ENCODE results near the gene LRATD1.

The LRATD1 gene

DNA sequence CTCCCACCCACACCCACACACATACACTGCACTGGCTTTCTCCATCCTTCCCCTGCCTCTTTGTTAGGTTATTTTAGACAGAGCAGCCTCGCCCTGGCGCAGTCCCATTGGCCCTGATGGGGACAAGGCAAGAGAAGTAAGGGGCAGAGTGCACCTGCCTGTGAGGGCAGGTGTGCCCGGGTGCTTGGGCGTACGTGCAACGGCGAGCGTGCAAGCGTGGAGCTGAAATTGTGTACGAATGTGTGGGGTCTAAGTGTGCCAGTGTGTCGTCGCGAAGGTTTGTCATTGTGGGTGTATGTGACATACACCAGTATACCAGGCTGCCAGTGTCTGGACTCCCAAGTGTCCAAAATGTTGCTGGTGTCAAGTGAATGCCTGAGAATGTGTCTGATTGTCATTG, 544 bp downstream of the LRATD1 start:
- in situ Hi-C loops (cut with MboI; ENCODE audit: low sequenced_read_pairs) = no loop called here

DNA sequence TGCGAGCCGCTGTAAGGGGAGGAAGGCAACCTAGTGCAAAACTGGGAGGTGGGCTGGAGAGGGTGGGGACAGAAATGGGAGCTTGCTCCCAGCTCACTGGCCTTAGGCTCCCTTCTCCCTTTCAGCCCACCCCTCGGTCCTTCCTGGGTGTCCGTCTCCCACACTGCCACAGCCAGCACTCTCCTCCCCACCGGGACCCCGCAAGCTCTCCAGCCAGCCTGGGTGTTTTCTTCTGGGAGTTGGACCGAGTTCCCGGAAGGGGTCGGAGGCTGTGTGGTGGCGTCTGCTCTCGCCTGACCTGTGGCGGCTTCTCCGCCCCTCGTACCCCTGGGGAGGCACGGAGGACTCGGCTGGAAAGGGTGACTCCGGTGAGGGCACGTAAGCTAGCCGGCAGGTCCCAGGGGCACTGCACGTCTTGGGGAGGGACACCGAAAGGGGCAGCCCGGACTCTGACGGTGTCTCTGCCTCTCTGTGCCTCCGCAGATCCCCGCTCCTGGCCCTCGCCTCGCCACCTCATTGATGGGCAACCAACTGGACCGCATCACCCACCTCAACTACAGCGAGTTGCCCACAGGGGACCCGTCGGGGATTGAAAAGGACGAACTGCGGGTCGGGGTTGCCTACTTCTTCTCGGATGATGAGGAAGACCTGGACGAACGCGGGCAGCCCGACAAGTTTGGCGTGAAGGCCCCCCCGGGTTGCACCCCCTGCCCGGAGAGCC, 1.1 kb downstream of the LRATD1 start:
- in situ Hi-C loops (cut with MboI; ENCODE audit: low sequenced_read_pairs) = no loop called here

DNA sequence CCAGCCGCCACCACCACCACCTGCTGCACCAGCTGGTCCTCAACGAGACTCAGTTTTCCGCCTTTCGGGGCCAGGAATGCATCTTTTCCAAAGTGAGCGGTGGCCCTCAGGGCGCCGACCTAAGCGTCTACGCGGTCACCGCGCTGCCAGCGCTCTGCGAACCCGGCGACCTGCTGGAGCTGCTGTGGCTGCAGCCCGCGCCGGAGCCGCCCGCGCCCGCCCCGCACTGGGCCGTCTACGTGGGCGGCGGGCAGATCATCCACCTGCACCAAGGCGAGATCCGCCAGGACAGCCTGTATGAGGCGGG, 1.6 kb downstream of the LRATD1 start:
- in situ Hi-C loops (cut with MboI; ENCODE audit: low sequenced_read_pairs) = no loop called here

DNA sequence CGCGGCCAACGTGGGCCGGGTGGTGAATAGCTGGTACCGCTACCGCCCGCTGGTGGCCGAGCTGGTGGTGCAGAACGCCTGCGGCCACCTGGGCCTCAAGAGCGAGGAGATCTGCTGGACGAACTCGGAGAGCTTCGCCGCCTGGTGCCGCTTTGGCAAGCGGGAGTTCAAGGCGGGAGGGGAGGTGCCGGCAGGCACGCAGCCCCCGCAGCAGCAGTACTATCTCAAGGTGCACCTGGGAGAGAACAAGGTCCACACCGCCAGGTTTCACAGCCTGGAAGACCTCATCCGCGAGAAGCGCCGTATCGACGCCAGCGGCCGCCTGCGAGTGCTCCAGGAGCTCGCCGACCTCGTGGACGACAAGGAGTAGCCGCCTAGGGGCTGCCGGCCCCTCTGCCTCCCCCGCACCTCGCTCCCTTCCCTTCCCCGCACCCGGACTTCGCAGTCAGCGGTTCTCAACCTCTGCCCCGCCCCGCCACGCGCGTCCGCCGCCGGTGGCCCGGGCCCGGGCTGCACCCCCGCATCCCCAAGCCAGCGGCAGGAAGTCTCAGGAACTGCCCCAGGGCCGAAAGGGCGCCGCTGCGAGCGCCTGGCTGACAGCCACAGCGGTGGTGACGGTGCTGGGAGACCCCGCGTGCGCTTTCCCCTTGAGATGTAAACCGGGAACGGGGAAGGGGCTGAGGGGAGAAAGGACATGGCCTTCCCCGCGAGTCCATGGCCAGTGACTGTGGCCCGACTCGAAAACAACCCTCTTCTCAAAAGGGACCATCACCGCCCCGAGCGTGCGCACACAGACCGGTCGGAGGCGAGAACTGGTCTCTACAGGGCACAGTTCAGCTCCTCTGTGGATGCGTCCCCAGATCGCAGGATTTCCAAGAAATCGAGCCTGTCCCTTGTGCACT, 2.2 kb downstream of the LRATD1 start:
- in situ Hi-C loops (cut with MboI; ENCODE audit: low sequenced_read_pairs) = no loop called here

GRCh38 chr2:14635391-14635871, 2.9 kb downstream of the LRATD1 start:
- in situ Hi-C loops (cut with MboI; ENCODE audit: low sequenced_read_pairs) = no loop called here

DNA sequence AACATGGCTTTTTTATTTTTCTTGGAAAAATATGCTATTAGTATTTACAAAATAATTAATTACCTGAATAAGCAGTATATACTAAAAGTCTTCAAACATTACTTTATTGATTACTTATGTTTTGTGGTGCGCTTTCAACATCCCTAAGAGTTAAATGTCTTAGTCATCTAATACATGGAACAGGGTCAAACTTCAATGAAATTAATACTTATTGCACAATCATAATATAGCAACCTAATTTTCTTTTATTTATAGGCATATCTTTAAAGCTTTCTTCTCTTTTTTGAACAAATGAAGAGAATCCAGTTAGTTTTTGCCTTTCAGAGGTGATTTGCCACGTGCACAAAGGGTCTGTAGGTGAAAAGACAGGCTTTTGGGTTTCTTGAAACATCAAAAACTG, 6.0 kb downstream of the LRATD1 start:
- in situ Hi-C loops (cut with MboI; ENCODE audit: low sequenced_read_pairs) = no loop called here

DNA sequence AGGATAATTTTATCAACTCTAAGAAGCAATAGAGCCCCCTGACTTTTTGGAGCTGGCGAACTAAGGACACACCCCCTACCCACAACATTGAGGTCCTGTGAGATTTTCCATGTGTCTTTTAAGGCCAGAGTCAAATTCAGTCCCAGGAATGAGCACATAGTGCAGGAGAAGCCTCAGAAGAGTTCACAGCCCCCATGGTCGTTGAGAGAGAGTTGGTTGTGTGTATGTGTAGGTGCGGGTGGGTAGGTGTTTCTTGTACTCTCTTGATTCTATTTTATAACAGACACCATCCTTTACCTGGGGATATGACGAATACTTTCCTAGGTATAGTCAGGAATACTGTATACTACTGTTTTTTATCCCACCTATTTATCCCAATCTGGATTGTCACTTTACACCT, 8.6 kb downstream of the LRATD1 start:
- in situ Hi-C loops (cut with MboI; ENCODE audit: low sequenced_read_pairs) = no loop called here

DNA sequence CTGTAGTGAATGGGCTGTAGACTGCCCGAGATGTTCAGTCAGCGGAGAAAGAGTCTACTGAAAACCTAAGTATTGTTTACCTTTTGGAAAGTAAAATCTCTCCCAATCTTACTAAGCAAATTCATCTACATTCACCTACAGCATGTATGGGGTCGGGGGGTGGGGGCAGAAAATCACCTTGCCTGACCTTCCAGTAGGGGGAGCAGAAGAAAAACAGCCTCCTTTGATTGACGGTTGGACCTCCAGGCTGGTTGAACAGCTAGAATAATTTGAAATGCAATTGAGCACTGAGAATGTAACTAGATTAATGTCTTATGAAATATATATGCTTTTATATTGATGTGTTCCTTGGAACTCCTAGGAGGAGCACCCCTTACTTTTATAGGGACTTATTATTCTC, 10.0 kb downstream of the LRATD1 start:
- in situ Hi-C loops (cut with MboI; ENCODE audit: low sequenced_read_pairs) = no loop called here

DNA sequence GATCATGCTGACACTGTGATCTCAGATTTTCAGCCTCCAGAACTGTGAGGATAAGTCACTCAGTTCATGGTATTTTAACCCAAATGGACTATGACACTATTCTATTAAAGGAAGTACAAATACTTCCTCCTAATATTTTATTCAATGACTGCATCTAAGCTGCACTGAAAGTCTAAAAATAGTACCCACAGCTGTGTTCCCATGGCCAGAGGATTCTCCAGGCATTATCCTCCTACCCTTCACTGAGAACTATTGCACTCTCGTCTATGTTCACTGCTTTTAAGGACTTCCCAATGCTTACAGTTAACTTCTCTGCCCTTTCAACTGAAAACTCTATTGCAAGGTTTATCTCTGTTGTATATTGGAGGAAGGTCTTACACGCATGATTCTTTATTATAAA, 15.2 kb downstream of the LRATD1 start:
- in situ Hi-C loops (cut with MboI; ENCODE audit: low sequenced_read_pairs) = no loop called here

DNA sequence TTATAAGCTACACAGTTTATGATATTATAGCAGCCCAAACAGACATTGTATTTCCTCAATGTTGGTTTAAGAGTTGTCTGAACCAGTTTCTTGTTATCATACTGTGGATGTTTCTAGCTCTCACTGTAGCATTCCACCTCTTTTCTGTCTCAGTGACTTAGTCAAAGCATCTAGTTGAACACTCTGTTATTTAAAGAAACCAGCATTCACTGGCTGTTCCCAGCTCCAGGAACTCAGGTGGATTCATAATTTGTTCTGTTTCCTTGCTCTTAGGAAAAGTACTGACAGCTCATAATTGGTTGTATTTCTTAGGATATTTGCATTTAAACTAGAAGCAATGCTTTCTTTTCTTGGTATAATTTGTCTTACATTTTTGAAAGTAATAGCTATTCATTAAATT, 17.5 kb downstream of the LRATD1 start:
- in situ Hi-C loops (cut with MboI; ENCODE audit: low sequenced_read_pairs) = no loop called here

GRCh38 chr2:14654835-14655282, 22.3 kb downstream of the LRATD1 start:
- in situ Hi-C loops (cut with MboI; ENCODE audit: low sequenced_read_pairs) = no loop called here

GRCh38 chr2:14656146-14656545, 23.6 kb downstream of the LRATD1 start:
- in situ Hi-C loops (cut with MboI; ENCODE audit: low sequenced_read_pairs) = no loop called here

DNA sequence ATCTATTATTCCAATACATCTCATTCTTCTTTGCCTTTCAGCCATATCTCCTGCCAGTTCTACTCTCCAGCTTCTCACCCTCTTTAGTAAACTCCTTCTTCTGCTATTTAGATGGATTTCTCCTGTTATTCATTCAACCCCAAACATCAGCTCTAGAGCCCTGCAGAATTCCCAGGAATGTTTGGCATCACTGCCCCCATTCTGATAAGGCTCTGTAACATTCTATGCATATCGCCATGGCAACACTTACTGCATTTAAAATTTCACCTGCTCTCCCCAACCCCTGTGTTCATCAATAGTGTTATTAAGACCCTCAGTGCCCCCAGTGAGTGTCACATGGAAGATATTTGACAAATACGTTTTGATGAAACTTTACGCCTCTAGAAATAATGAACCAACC, 28.6 kb downstream of the LRATD1 start:
- in situ Hi-C loops (cut with MboI; ENCODE audit: low sequenced_read_pairs) = no loop called here

DNA sequence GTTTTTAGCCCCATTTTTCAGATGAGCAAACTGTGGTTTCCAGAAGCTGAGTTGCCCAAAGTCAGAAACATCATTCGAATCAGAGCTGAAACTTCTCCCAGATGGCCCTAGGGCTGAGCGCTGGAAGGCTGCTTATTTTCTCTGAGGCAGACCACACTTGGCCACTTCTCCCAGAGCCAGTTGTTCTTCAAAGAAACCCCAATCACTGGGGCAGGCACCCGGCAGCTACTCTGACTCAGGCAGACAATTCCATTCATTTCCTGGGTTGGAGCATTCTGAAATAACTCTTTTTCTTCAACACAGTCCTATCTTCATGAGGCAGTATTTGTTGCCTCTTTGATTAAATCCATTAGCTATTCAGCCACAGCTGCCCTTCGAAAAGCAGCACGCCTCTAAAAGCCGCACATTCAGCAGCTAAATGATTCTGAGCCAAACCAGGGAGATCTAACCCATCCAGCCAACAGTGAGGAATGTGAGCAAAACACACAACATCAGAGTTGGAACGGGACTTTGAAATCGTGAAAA, 40.9 kb downstream of the LRATD1 start:
- in situ Hi-C loops (cut with MboI; ENCODE audit: low sequenced_read_pairs) = no loop called here

DNA sequence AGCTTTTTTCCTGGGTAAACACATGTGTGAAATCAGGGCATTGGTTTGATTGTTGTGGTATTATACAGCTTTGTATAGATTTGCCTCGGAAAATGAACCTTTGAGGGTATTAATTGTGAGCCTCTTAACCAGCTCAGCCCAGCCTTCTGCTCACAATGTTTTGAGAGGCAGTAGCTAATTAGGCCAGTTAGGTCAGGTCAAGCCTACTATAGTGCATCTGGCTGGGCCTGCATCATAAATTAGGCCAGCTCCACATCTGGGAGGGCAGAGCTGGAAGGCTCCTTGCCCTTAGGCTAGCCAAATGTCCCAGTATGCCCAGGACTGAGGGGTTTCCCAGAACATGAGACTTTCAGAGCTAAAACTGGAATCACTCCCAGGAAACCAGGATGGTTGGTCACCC, 43.0 kb downstream of the LRATD1 start:
- in situ Hi-C loops (cut with MboI; ENCODE audit: low sequenced_read_pairs) = no loop called here

GRCh38 chr2:14676371-14676770, 43.9 kb downstream of the LRATD1 start:
- in situ Hi-C loops (cut with MboI; ENCODE audit: low sequenced_read_pairs) = no loop called here

GRCh38 chr2:14677039-14677438, 44.5 kb downstream of the LRATD1 start:
- in situ Hi-C loops (cut with MboI; ENCODE audit: low sequenced_read_pairs) = no loop called here

DNA sequence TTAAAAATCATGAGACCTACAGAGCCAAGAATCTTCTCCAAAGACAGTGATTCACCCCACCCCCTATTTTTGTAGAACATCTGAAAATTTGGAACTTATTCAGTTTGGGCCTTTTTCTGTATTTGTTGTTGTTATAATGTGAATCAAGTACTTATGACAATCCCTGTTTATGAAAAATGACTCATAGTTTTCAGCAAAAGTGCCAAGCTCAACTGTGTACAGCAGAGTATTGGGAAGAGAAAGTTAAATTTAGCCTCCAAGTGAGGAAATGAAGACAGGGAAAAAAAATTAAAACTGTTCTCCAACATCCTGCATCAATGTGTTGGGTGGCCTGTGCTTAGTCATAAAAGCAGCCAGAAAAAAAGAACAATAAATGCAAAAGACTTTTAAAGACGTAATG, 46.2 kb downstream of the LRATD1 start:
- in situ Hi-C loops (cut with MboI; ENCODE audit: low sequenced_read_pairs) = no loop called here

DNA sequence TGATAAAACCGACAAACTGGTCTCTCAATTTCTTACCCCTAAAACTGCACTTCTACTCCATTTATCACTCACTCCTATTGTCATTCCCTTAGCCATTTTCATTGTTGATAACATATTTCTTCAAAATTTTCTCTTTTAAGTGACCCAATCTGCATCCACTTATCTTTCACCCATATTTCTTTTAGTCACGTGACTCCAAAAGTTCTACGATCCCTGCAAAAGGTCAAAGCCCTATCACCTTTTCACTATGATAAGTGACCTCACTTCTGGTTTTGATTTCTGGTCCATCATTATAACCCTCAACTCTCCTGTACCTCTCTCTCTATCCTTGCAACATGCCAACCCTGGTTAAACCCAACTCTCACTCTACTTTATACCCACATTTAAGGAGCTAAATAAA, 49.1 kb downstream of the LRATD1 start:
- in situ Hi-C loops (cut with MboI; ENCODE audit: low sequenced_read_pairs) = no loop called here
